EL (cell line): ENCODE data around the gene FGF4.

Experiments
- DNase-seq: peaks from one replicate; pipeline ENCODE4 v3.0.0-alpha.2; 2016

FGF4 gene

GRCh38 chr11:69807106-69807815, 32.1 kb upstream of the FGF4 start:
- DNase-seq: no peak

GRCh38 chr11:69804769-69805508, 29.8 kb upstream of the FGF4 start:
- no peak for DNase-seq

GRCh38 chr11:69803604-69804218, 28.6 kb upstream of the FGF4 start:
- DNase-seq: no peak

- no peak for DNase-seq
These were observed 27.9 kb upstream of the FGF4 start for GRCh38 chr11:69803022-69803421.

- DNase-seq: no peak
These were observed 27.4 kb upstream of the FGF4 start for GRCh38 chr11:69802590-69802989.

- DNase-seq: no peak
These were observed 26.6 kb upstream of the FGF4 start for GRCh38 chr11:69801513-69802335.

- no peak for DNase-seq
These were observed 25.1 kb upstream of the FGF4 start for GRCh38 chr11:69800278-69800677.

GRCh38 chr11:69799582-69799981, 24.4 kb upstream of the FGF4 start:
- DNase-seq: peak; percentile 45

- no peak for DNase-seq
These were observed 24.0 kb upstream of the FGF4 start for GRCh38 chr11:69799097-69799496.

GRCh38 chr11:69797737-69798528, 22.8 kb upstream of the FGF4 start:
- DNase-seq: no peak

- no peak for DNase-seq
These were observed 22.0 kb upstream of the FGF4 start for GRCh38 chr11:69797156-69797555.

- no peak for DNase-seq
These were observed 20.9 kb upstream of the FGF4 start for GRCh38 chr11:69796063-69796462.

- peak; percentile 66 for DNase-seq
These were observed 16.4 kb upstream of the FGF4 start for GRCh38 chr11:69791276-69792180.

GRCh38 chr11:69788956-69789355, 13.8 kb upstream of the FGF4 start:
- DNase-seq: no peak

- no peak for DNase-seq
These were observed 12.8 kb upstream of the FGF4 start for GRCh38 chr11:69787906-69788305.

GRCh38 chr11:69787457-69787856, 12.3 kb upstream of the FGF4 start:
- no peak for DNase-seq

GRCh38 chr11:69781241-69781640, 6.1 kb upstream of the FGF4 start:
- DNase-seq: no peak

- DNase-seq: no peak
These were observed 3.2 kb upstream of the FGF4 start for GRCh38 chr11:69778373-69778772.

- no peak for DNase-seq
These were observed 583 bp downstream of the FGF4 start for GRCh38 chr11:69774354-69775162.

- DNase-seq: no peak
These were observed 1.4 kb downstream of the FGF4 start for GRCh38 chr11:69773626-69774353.
